ENCODE results near the gene SGSM2.

Gene SGSM2

DNA sequence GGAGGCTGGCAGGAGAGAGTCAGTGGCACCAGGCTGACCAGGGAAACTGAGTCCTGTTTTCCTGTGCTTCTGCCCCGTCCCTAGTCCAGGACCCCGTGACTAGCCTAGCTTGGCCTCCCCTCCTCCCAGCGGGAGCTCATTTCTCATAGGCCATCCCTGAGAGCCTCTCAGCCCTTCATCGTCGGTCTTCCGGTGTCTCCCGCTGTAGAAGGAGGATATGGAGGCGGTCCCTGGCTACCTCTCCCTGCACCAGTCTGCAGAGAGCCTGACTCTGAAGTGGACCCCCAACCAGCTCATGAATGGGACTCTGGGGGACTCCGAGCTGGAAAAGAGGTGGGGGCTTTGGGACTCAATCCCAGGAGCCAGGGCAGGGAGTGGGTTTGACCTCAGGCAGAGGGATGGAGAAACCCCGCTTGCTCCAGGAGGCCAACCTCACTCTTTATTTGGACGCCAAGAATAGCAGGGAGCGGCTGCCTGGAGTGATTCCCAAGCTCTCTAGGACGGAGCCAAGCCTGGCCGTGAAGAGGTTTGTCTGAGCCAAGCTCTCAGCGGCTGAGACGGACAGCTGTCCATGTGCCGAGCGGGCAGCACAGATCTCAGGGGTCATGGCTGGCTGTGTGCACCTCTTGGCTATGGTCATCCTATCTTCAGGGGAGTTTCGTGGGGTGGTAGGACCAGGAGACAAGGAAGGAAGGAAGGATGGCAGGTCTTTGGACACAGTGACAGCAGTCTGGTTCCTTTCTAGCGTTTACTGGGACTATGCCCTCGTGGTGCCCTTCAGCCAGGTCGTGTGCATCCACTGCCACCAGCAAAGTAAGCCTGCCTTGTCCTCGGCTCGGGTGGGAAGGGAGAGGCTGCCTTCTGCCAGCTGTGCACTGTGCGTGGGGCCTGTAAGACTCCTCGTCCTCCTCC is 26.8 kb downstream of the SGSM2 start:
- ATAC-seq = no peak
- TF ChIP-seq ZNF70 (CRISPR knock-in tag; IDR thresholded peaks at IDR 0.05) (no peak), CREB5 (CRISPR knock-in tag; IDR thresholded peaks at IDR 0.05; ENCODE audit: low read depth) (no peak), GLIS3 (CRISPR knock-in tag; IDR thresholded peaks at IDR 0.05) (no peak)

- TF ChIP-seq TOX (CRISPR knock-in tag; IDR thresholded peaks at IDR 0.05; ENCODE audit: borderline replicate concordance) (no peak), ZNF565 (CRISPR knock-in tag; conservative IDR thresholded peaks at IDR 0.05; ENCODE audit: low read depth) (no peak), ZNF70 (CRISPR knock-in tag; IDR thresholded peaks at IDR 0.05) (no peak), SNAI2 (CRISPR knock-in tag; IDR thresholded peaks at IDR 0.05) (no peak), CREB5 (CRISPR knock-in tag; IDR thresholded peaks at IDR 0.05; ENCODE audit: low read depth) (no peak), PATZ1 (CRISPR knock-in tag; IDR thresholded peaks at IDR 0.05; ENCODE audit: borderline replicate concordance) (no peak), TCF4 (CRISPR knock-in tag; IDR thresholded peaks at IDR 0.05; ENCODE audit: borderline replicate concordance) (no peak), ARNTL (CRISPR knock-in tag; IDR thresholded peaks at IDR 0.05; ENCODE audit: borderline replicate concordance, low read depth) (no peak), ZFP3 (CRISPR knock-in tag; IDR thresholded peaks at IDR 0.05) (no peak), CSDC2 (CRISPR knock-in tag; IDR thresholded peaks at IDR 0.05) (no peak), ZFP30 (CRISPR knock-in tag; IDR thresholded peaks at IDR 0.05) (no peak), OSR1 (CRISPR knock-in tag; IDR thresholded peaks at IDR 0.05) (no peak), CSRNP3 (CRISPR knock-in tag; IDR thresholded peaks at IDR 0.05) (no peak), RARB (CRISPR knock-in tag; IDR thresholded peaks at IDR 0.05) (no peak), ISL1 (CRISPR knock-in tag; IDR thresholded peaks at IDR 0.05) (no peak), GLIS3 (CRISPR knock-in tag; IDR thresholded peaks at IDR 0.05) (no peak), ZC3H10 (CRISPR knock-in tag; IDR thresholded peaks at IDR 0.05) (no peak)
- TF ChIP-seq, protein P1, sequence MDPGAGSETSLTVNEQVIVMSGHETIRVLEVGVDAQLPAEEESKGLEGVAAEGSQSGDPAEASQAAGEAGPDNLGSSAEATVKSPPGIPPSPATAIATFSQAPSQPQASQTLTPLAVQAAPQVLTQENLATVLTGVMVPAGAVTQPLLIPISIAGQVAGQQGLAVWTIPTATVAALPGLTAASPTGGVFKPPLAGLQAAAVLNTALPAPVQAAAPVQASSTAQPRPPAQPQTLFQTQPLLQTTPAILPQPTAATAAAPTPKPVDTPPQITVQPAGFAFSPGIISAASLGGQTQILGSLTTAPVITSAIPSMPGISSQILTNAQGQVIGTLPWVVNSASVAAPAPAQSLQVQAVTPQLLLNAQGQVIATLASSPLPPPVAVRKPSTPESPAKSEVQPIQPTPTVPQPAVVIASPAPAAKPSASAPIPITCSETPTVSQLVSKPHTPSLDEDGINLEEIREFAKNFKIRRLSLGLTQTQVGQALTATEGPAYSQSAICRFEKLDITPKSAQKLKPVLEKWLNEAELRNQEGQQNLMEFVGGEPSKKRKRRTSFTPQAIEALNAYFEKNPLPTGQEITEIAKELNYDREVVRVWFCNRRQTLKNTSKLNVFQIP (CRISPR knock-in tag; IDR thresholded peaks at IDR 0.05; ENCODE audit: borderline replicate concordance, low read depth) = no peak
- no peak for ATAC-seq
These were observed 27.4 kb downstream of the SGSM2 start for GRCh38 chr17:2364763-2365116.

GRCh38 chr17:2365132-2365531 is 27.8 kb downstream of the SGSM2 start:
- TF ChIP-seq ZC3H10 (CRISPR knock-in tag; IDR thresholded peaks at IDR 0.05) (no peak), CSDC2 (CRISPR knock-in tag; IDR thresholded peaks at IDR 0.05) (no peak), ZNF565 (CRISPR knock-in tag; conservative IDR thresholded peaks at IDR 0.05; ENCODE audit: low read depth) (no peak), ZFP3 (CRISPR knock-in tag; IDR thresholded peaks at IDR 0.05) (no peak), RARB (CRISPR knock-in tag; IDR thresholded peaks at IDR 0.05) (no peak), CREB5 (CRISPR knock-in tag; IDR thresholded peaks at IDR 0.05; ENCODE audit: low read depth) (no peak), ZFP30 (CRISPR knock-in tag; IDR thresholded peaks at IDR 0.05) (no peak), CSRNP3 (CRISPR knock-in tag; IDR thresholded peaks at IDR 0.05) (no peak), SNAI2 (CRISPR knock-in tag; IDR thresholded peaks at IDR 0.05) (no peak), TOX (CRISPR knock-in tag; IDR thresholded peaks at IDR 0.05; ENCODE audit: borderline replicate concordance) (no peak), PATZ1 (CRISPR knock-in tag; IDR thresholded peaks at IDR 0.05; ENCODE audit: borderline replicate concordance) (no peak), ARNTL (CRISPR knock-in tag; IDR thresholded peaks at IDR 0.05; ENCODE audit: borderline replicate concordance, low read depth) (no peak), GLIS3 (CRISPR knock-in tag; IDR thresholded peaks at IDR 0.05) (no peak), OSR1 (CRISPR knock-in tag; IDR thresholded peaks at IDR 0.05) (no peak), ZNF8 (CRISPR knock-in tag; IDR thresholded peaks at IDR 0.05) (no peak), ISL1 (CRISPR knock-in tag; IDR thresholded peaks at IDR 0.05) (no peak), ZNF70 (CRISPR knock-in tag; IDR thresholded peaks at IDR 0.05) (no peak)
- TF ChIP-seq, protein P1 (CRISPR knock-in tag; IDR thresholded peaks at IDR 0.05; ENCODE audit: borderline replicate concordance, low read depth) = no peak
- ATAC-seq = no peak
